K562 treated with DMSO at 1 percent for 4 hours (cell line): ENCODE measurements around the gene ITGB2. TPM values are rescaled to one million over a fixed set of nuclear protein-coding genes. Genes with fewer than 3 reads are reported as not detected.

Experiments
- total RNA-seq: library from RNA; unstranded; fragments of 300-600 nt; gene quantifications from 2 replicates; pipeline ENCODE4 v1.2.3, GENCODE V29; 2022; ENCODE audit not compliant: insufficient read depth

ITGB2 gene
- 1.2 and 1.3 TPM in 2 replicates for total RNA-seq

DNA sequence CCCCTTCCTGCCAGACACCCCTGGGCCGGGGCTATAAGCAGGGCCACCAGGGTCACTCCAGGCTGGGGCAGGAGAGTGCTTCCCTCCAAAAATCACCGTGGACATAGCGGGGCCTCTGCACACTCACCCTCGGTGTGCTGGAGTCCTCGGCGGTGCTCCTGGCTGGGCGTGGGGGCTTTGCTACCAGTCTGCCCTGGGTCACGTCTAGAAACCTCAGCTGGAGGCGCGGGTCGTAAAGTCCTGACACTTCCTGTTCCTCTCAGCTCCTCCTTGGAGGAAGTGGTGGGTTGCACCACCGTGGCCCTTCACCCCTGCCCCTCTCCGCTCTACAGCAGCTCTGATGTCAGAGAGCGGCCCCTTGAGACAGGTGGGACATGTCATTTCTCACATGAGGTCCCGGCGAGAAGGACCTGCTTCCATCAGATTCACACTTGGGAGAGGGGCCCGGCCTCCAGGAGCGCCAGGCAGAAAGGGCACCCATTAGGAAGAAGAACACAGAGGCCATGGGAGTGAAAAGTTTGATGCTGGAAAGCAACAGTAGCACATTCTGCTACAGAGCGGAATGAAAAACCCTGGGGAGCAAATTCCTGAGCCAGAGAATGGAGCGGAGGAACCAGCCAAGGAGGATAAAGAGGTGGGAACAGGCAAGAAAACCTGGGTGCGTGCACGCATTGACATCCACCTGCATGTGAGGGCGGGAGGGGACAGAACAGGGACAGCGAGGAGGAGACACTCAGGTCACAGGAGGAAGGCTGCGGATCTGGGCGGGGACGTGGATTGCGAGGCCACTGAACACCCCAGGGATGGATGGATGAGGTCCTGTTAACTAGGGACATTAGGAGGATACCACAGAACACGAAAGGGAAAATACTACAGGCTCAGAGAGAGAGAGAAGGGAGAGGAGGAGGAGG is at the start of gene ITGB2:
Gene ITGB2 (minus strand): TSS at position 206 of the 911 bp plus-strand sequence. CDS start 10,117 bp downstream, outside the sequence.

DNA sequence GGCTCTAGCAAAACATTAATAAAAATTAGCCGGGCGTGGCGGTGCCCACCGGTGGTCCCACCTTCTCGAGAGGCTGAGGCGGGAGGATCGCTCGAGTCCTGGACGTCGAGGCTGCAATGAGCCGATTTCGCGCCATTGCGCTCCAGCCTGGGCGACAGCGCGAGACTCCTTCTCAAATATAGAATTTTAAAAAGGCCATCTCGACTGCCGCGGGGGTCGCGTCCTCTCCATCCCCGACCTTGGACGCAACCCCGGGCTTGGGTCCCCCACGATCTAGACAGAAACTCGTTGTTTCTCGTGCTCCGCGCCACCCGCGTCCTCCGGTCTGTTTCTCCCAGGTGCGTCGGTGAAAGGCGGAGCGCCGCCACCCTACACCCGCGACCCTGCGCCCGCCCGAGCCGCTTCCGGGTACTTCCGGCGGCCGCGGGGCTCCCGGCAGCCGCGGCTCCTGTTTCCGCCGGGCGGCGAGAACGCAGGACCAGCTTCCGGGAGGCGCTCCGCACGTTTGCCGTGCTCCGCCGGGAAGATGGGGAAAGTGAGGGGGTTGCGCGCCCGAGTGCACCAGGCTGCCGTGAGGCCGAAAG is 18.9 kb upstream of the ITGB2 start, which contains the start of gene SLX9:
Gene SLX9 (plus strand): TSS at position 498 of the 584 bp plus-strand sequence. CDS start 29 bp downstream, at position 527.

DNA sequence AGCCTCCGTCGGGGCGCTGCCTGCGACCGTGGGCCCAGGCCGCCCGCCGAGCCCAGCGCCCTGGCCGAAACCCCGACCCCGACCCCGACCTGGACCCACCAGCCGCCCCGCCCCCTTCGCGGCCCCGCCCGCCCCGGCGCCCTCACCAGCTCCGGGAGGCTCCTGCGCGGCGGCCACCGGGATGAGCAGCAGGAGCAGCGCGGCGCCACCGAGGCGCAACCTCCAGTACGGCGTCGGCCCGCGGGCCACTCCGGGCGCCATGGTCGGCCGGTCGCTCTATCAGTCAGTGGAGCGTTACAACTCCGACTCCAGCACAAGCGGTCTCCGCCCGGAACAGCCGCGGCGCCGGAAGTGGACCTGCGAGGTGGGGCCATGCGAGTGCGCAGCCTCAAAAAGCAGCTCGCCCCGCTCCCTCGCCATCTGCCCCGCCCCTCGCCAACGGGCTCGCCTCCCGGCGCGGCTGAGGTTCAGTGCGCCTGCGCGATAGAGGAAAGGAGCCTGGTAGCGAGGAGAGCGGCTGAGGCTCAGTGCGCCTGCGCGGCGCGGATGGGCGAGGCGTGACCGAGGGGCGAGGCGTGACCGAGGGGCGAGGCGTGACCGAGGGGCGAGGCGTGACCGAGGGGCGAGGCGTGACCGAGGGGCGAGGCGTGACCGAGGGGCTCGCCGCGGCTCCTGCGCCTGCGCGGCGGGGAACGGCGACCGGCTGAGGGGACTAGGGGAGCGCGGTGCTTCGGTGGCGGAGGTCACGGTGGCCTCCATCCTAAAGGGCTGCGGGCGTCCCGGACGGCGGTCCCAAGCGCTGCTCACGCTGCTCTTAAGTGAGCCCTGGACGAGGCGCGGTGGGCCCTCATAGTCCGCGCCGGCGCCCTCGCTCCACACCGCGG is 47.1 kb downstream of the ITGB2 start, which contains the start of gene PTTG1IP:
Gene PTTG1IP (minus strand): TSS at position 335 of the 884 bp plus-strand sequence. CDS start 74 bp downstream, at position 261.

Other genes with a start within 250 kb of the ITGB2 start
- not detected in 2 replicates for gene KRTAP12-1, start 238.7 kb downstream of the ITGB2 start, total RNA-seq
- gene KRTAP10-12, start 223.7 kb downstream of the ITGB2 start, total RNA-seq: not detected in 2 replicates
- not detected in 2 replicates for gene TSPEAR, start 209.3 kb downstream of the ITGB2 start, total RNA-seq
- gene UBE2G2, start 119.1 kb downstream of the ITGB2 start, total RNA-seq: 47.5 and 77.0 TPM in 2 replicates
- gene SUMO3, start 102.8 kb downstream of the ITGB2 start, total RNA-seq: 106 and 115 TPM in 2 replicates
- 141 and 163 TPM in 2 replicates for gene PTTG1IP, start 47.2 kb downstream of the ITGB2 start, total RNA-seq
- gene SLX9, start 19.1 kb upstream of the ITGB2 start, total RNA-seq: 36.6 and 38.4 TPM in 2 replicates
- 2.1 and 3.5 TPM in 2 replicates for gene ADARB1, start 153.7 kb upstream of the ITGB2 start, total RNA-seq